Measurements from ENCODE around the gene LAMTOR5.

LAMTOR5 gene

DNA sequence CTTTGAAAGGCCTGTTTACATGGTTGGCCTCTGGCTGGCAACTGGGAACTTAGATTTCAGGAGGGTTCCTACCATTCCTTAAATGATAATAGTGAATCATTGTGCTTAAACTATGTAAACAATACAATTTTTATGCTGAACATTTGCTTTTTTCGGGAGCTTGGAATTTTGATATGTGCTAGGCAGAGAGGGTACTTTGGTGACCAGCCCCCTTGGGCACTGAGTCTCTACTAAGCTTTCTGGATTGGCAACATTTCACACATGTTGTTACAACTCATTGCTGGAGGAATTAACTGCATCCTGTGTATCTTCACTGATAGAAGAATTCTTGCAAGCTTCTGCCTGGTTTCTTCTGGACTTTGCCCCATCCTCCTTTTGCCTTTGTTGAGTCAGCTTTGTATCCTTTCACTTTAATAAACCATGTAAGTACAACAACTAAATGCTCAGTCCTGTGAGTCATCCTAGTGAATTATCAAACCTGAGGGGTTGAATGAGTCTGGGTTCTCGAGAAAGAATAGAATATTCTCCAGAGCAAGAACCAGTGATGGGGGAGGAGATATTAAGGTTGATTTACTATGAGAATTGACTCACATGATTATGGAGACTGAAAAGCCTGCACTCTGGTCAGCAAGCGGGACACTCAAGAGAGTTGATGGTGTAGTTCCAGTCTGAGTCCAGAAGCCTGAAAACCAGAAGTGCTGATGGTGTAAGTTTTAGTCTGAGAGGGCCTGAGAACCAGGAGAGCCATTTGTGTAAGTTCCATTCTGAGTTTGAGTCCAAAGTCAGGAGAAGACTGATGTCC, 13.6 kb downstream of the LAMTOR5 start:
- no peak overlapping the region for H2AFZ ChIP-seq
- H3K79me2 ChIP-seq = no peaks in the 10 kb centered on the region
- no peak overlapping the region for H3K27ac ChIP-seq
- no peak overlapping the region for H3K4me3 ChIP-seq (ENCODE audit: low read depth, low read length)
- no peaks in the 10 kb centered on the region for H3K4me1 ChIP-seq
- H3K9me3 ChIP-seq (ENCODE audit: control insufficient read depth, low read length) = no peaks in the 10 kb centered on the region
- TF ChIP-seq, protein P1, sequence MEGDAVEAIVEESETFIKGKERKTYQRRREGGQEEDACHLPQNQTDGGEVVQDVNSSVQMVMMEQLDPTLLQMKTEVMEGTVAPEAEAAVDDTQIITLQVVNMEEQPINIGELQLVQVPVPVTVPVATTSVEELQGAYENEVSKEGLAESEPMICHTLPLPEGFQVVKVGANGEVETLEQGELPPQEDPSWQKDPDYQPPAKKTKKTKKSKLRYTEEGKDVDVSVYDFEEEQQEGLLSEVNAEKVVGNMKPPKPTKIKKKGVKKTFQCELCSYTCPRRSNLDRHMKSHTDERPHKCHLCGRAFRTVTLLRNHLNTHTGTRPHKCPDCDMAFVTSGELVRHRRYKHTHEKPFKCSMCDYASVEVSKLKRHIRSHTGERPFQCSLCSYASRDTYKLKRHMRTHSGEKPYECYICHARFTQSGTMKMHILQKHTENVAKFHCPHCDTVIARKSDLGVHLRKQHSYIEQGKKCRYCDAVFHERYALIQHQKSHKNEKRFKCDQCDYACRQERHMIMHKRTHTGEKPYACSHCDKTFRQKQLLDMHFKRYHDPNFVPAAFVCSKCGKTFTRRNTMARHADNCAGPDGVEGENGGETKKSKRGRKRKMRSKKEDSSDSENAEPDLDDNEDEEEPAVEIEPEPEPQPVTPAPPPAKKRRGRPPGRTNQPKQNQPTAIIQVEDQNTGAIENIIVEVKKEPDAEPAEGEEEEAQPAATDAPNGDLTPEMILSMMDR (IDR thresholded peaks at IDR 0.05) = no peak
- no peaks in the 10 kb centered on the region for H3K36me3 ChIP-seq (ENCODE audit: control insufficient read depth, insufficient read depth, low read length)
- H3K4me2 ChIP-seq (ENCODE audit: low read length) = no peak overlapping the region
- H3K27me3 ChIP-seq (ENCODE audit: control insufficient read depth, insufficient read depth, low read length) = no peaks in the 10 kb centered on the region
- H3K9ac ChIP-seq = no peak overlapping the region

DNA sequence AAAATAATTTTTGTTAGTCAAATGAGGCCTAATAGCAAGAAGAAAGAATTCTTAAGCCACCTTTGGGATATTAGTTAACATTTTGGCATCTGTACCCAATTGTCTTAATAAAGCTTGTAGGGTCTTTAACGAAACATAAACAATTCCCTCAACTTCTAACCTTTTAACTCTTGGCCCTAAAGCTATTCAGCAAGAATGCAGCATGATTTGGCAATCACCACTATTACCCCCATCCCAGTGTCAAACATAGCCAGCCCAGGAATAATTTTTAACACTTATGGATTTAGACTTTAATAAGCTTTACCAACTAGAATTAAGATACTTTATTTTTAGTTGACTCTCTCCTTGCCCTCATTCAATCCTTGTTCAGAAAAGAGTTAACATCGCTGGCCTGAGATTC, 14.2 kb downstream of the LAMTOR5 start:
- no peaks in the 10 kb centered on the region for H3K79me2 ChIP-seq
- no peaks in the 10 kb centered on the region for H3K36me3 ChIP-seq (ENCODE audit: control insufficient read depth, insufficient read depth, low read length)
- H2AFZ ChIP-seq = no peak overlapping the region
- no peak overlapping the region for H3K4me3 ChIP-seq (ENCODE audit: low read depth, low read length)
- no peaks in the 10 kb centered on the region for H3K4me1 ChIP-seq
- H3K4me2 ChIP-seq (ENCODE audit: low read length) = no peak overlapping the region
- no peak overlapping the region for H3K27ac ChIP-seq
- no peaks in the 10 kb centered on the region for H3K9me3 ChIP-seq (ENCODE audit: control insufficient read depth, low read length)
- TF ChIP-seq, protein P1 (IDR thresholded peaks at IDR 0.05) = no peak
- H3K9ac ChIP-seq = no peak overlapping the region
- H3K27me3 ChIP-seq (ENCODE audit: control insufficient read depth, insufficient read depth, low read length) = no peaks in the 10 kb centered on the region

DNA sequence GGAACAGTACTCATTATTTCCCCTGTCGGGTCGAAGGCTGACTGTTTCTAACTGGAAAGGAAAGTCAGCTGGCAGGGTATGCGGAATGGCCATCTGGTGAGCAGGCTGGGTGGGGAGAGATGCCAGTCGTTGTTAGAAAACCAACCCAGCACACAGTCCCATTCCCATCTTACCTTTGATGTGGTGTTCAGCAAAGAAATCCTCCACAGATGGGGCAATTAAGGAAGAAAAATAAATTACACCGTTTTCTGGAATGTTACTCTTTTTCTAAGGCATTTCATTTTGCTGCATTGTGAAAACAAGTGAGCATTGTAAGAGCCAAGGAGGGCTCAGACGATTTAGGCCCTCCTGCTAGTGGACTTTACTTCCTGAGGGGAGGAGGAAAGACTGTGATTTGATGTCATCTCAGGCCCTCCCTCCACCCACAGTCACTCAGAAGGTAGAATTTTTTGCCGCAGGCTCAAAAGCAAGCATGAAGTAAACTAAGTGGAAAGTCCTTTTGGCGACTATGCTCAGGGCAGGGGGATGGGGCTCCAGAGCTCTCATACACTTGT, 16.7 kb downstream of the LAMTOR5 start, which contains the start of gene SLC16A4:
Gene SLC16A4 (minus strand): TSS at position 335 of the 554 bp plus-strand sequence. CDS start 1,703 bp downstream, outside the sequence.
- H3K27ac ChIP-seq = no peak within 1 kb of the TSS
- H3K79me2 ChIP-seq = no peaks in the 10 kb centered on the region
- TF ChIP-seq, protein P1 (IDR thresholded peaks at IDR 0.05) = no peak
- no peaks in the 10 kb centered on the region for H3K4me1 ChIP-seq
- no peaks in the 10 kb centered on the region for H3K36me3 ChIP-seq (ENCODE audit: control insufficient read depth, insufficient read depth, low read length)
- no peak within 1 kb of the TSS for H3K9ac ChIP-seq
- H3K4me2 ChIP-seq (ENCODE audit: low read length) = no peak within 1 kb of the TSS
- no peaks in the 10 kb centered on the region for H3K27me3 ChIP-seq (ENCODE audit: control insufficient read depth, insufficient read depth, low read length)
- H2AFZ ChIP-seq = no peak within 1 kb of the TSS
- no peaks in the 10 kb centered on the region for H3K9me3 ChIP-seq (ENCODE audit: control insufficient read depth, low read length)
- H3K4me3 ChIP-seq (ENCODE audit: low read depth, low read length) = no peak within 1 kb of the TSS

DNA sequence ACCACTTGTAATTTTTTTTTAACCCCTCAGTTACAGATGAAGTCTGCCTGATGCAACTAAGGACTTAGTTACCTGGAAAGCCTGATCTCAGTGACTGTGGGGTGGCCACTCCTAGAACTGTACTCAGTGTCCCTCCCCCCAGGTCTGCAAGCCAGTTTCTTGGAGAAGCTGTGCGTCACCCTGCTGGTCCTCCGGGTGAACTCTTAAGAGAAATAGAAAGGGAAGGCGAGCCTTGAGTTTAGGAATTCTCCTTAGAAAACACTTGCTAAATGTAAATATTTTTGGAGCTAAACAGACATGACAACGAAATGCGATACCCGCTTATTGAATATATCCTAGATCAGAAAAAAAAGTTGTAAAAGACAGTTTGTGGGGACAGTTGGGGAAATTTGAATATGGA, 17.4 kb downstream of the LAMTOR5 start:
- H3K4me1 ChIP-seq = no peaks in the 10 kb centered on the region
- H2AFZ ChIP-seq = no peak overlapping the region
- TF ChIP-seq, protein P1 (IDR thresholded peaks at IDR 0.05) = no peak
- no peaks in the 10 kb centered on the region for H3K27me3 ChIP-seq (ENCODE audit: control insufficient read depth, insufficient read depth, low read length)
- no peaks in the 10 kb centered on the region for H3K79me2 ChIP-seq
- no peak overlapping the region for H3K4me3 ChIP-seq (ENCODE audit: low read depth, low read length)
- H3K36me3 ChIP-seq (ENCODE audit: control insufficient read depth, insufficient read depth, low read length) = no peaks in the 10 kb centered on the region
- H3K9me3 ChIP-seq (ENCODE audit: control insufficient read depth, low read length) = no peaks in the 10 kb centered on the region
- no peak overlapping the region for H3K9ac ChIP-seq
- H3K4me2 ChIP-seq (ENCODE audit: low read length) = no peak overlapping the region
- H3K27ac ChIP-seq = no peak overlapping the region

Data from parathyroid adenoma (tissue), 2 donors.